AG09309 (cell line): ENCODE results near the gene SLC22A7.

ENCODE experiments used
- DNase-seq: peaks from one replicate; pipeline ENCODE4 v3.0.0-alpha.2; 2010; ENCODE audit warnings: low read depth
- H3K4me3 ChIP-seq: 2 replicates; pipeline ENCODE4 v1.5.1; 2011; ENCODE audit warnings: mild to moderate bottlenecking, low read depth, low read length, moderate library complexity; ENCODE audit not compliant: control insufficient read depth
- CTCF ChIP-seq: IDR thresholded peaks from 2 replicates; pipeline ENCODE4 v1.5.1; 2011; ENCODE audit warnings: mild to moderate bottlenecking, low read depth, low read length, inconsistent platforms; ENCODE audit not compliant: insufficient read depth, control insufficient read depth; ENCODE audit errors: missing control alignments

SLC22A7 gene

GRCh38 chr6:43294536-43294935 is 3.5 kb upstream of the SLC22A7 start:
- H3K4me3 ChIP-seq, result no peak overlapping the region
- no peak for DNase-seq
- TF ChIP-seq CTCF, result no peak

- TF ChIP-seq CTCF, result no peak
- H3K4me3 ChIP-seq, result no peak overlapping the region
- no peak for DNase-seq
These were observed 2.6 kb upstream of the SLC22A7 start for GRCh38 chr6:43295456-43295855.

DNA sequence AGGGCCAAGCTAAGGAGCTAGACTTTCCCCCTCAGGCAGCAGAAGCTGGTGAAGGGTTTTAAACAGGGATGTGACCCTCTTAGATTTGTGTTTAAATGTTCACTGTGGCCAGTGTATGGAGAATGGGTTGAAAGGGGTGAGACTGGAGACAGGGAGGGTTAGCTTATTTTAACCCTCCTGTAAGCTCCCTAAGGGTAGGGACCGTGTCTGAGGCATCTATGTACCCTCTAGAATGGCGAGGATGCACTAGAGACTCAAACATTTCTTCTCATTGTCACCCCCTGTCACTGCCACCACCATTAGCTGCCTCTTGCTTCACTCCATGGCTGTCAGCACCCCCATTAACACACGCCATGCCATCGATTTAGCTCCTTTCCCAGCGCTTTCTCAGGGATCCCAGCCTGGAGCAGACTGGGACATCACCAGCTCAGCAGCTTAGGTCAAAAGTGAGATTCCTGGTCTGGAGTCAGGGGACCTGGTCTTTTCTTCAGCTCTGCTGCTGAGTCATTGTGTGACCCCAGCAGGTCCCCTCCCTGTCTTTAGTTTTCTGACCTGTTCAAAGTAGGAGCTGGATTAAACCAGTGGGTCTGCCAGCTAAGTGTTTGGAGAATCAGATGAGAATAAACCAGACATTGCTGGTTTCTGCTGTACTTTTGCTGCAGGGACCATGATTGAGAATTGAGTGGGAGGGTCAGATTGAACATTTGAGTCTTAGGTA is 1.1 kb upstream of the SLC22A7 start:
- no peak overlapping the region for H3K4me3 ChIP-seq
- TF ChIP-seq CTCF, result no peak
- no peak for DNase-seq

- no peak for DNase-seq
- H3K4me3 ChIP-seq, result no peak overlapping the region
- TF ChIP-seq CTCF, result no peak
These were observed 691 bp downstream of the SLC22A7 start for GRCh38 chr6:43298565-43299337.

DNA sequence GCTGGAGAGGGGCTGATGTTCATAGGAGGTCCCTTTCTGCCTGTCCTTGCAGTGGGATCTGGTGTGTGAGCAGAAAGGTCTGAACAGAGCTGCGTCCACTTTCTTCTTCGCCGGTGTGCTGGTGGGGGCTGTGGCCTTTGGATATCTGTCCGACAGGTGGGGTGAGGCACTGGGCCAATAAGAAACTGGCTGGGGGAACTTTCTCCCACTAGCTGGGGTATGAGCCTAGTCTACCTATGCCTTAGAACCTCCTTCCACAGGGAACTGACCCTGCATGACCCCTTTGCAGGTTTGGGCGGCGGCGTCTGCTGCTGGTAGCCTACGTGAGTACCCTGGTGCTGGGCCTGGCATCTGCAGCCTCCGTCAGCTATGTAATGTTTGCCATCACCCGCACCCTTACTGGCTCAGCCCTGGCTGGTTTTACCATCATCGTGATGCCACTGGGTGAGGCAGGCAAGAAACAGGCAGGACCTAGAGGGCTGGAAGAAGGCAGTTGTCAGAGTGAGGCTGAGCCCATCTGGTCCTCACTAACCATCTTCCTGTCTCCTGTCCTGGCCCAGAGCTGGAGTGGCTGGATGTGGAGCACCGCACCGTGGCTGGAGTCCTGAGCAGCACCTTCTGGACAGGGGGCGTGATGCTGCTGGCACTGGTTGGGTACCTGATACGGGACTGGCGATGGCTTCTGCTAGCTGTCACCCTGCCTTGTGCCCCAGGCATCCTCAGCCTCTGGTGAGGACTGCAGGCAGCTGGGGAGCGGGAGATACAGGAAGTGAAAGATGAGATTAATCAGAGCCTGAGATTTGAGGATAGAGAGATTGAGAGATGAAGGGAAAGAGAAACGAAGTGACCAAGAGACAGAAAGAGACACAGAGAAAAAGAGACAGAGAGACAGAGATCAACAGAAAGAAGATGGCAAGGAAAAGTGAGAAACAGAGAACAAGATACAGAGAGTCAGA is 1.6 kb downstream of the SLC22A7 start:
- DNase-seq, result no peak
- no peak overlapping the region for H3K4me3 ChIP-seq
- no peak for TF ChIP-seq CTCF
